ENCODE data around the gene RAMP1.

RAMP1 gene

GRCh38 chr2:237859533-237860272 is at the start of gene RAMP1:
RAMP1 (plus strand) TSS chr2:237859623; CDS start chr2:237859676, 53 bp downstream.
- peaks cover 14 to 46% (median 38%) of the 10 kb centered on the region in 5 donors for H3K27me3 ChIP-seq (ENCODE audit: control insufficient read depth in 5 of 5, insufficient read depth in 4 of 5, low read length in 5 of 5)
- no peak within 1 kb of the TSS for H3K27ac ChIP-seq (ENCODE audit: low read depth, low read length)
- peak within 1 kb of the TSS in 2 of 5 donors; percentile 24 to 49 for H3K4me3 ChIP-seq (ENCODE audit: low read depth in 1 of 5, low read length in 5 of 5)
- no peaks in the 10 kb centered on the region for H3K9me3 ChIP-seq (ENCODE audit: control insufficient read depth in 5 of 5, low read length in 5 of 5)
- H3K9ac ChIP-seq (ENCODE audit: low read length in 5 of 5), result no peak within 1 kb of the TSS
- H3K4me1 ChIP-seq (ENCODE audit: control insufficient read depth in 5 of 5, insufficient read depth in 5 of 5, low read length in 5 of 5), result peaks cover 0 to 20% (median 4%) of the 10 kb centered on the region in 5 donors
- no peaks in the 10 kb centered on the region for H3K36me3 ChIP-seq (ENCODE audit: control insufficient read depth in 5 of 5, insufficient read depth in 5 of 5, low read length in 5 of 5)

- Histone ChIP-seq H3K9ac (ENCODE audit: low read length in 5 of 5) (no peak overlapping the region), H3K36me3 (ENCODE audit: control insufficient read depth in 5 of 5, insufficient read depth in 5 of 5, low read length in 5 of 5) (no peaks in the 10 kb centered on the region), H3K27ac (ENCODE audit: low read depth, low read length) (no peak overlapping the region), H3K9me3 (ENCODE audit: control insufficient read depth in 5 of 5, low read length in 5 of 5) (no peaks in the 10 kb centered on the region), H3K27me3 (ENCODE audit: control insufficient read depth in 5 of 5, insufficient read depth in 4 of 5, low read length in 5 of 5) (no peaks in the 10 kb centered on the region), H3K4me3 (ENCODE audit: low read depth in 1 of 5, low read length in 5 of 5) (no peak overlapping the region), H3K4me1 (ENCODE audit: control insufficient read depth in 5 of 5, insufficient read depth in 5 of 5, low read length in 5 of 5) (no peaks in the 10 kb centered on the region)
Observed at GRCh38 chr2:237815637-237816036, 43.8 kb upstream of the RAMP1 start.

- H3K36me3 ChIP-seq (ENCODE audit: control insufficient read depth in 5 of 5, insufficient read depth in 5 of 5, low read length in 5 of 5), result no peaks in the 10 kb centered on the region
- H3K27me3 ChIP-seq (ENCODE audit: control insufficient read depth in 5 of 5, insufficient read depth in 4 of 5, low read length in 5 of 5), result no peaks in the 10 kb centered on the region
- no peak overlapping the region for H3K4me3 ChIP-seq (ENCODE audit: low read depth in 1 of 5, low read length in 5 of 5)
- no peak overlapping the region for H3K27ac ChIP-seq (ENCODE audit: low read depth, low read length)
- no peaks in the 10 kb centered on the region for H3K4me1 ChIP-seq (ENCODE audit: control insufficient read depth in 5 of 5, insufficient read depth in 5 of 5, low read length in 5 of 5)
- H3K9ac ChIP-seq (ENCODE audit: low read length in 5 of 5), result no peak overlapping the region
- no peaks in the 10 kb centered on the region for H3K9me3 ChIP-seq (ENCODE audit: control insufficient read depth in 5 of 5, low read length in 5 of 5)
Observed at GRCh38 chr2:237816531-237816930, 42.9 kb upstream of the RAMP1 start.

GRCh38 chr2:237818066-237818473 is 41.4 kb upstream of the RAMP1 start:
- Histone ChIP-seq H3K4me1 (ENCODE audit: control insufficient read depth in 5 of 5, insufficient read depth in 5 of 5, low read length in 5 of 5) (no peaks in the 10 kb centered on the region), H3K9ac (ENCODE audit: low read length in 5 of 5) (no peak overlapping the region), H3K27ac (ENCODE audit: low read depth, low read length) (no peak overlapping the region), H3K9me3 (ENCODE audit: control insufficient read depth in 5 of 5, low read length in 5 of 5) (no peaks in the 10 kb centered on the region), H3K36me3 (ENCODE audit: control insufficient read depth in 5 of 5, insufficient read depth in 5 of 5, low read length in 5 of 5) (no peaks in the 10 kb centered on the region), H3K27me3 (ENCODE audit: control insufficient read depth in 5 of 5, insufficient read depth in 4 of 5, low read length in 5 of 5) (no peaks in the 10 kb centered on the region), H3K4me3 (ENCODE audit: low read depth in 1 of 5, low read length in 5 of 5) (no peak overlapping the region)

GRCh38 chr2:237819231-237819630 is 40.2 kb upstream of the RAMP1 start:
- Histone ChIP-seq H3K27ac (ENCODE audit: low read depth, low read length) (no peak overlapping the region), H3K27me3 (ENCODE audit: control insufficient read depth in 5 of 5, insufficient read depth in 4 of 5, low read length in 5 of 5) (no peaks in the 10 kb centered on the region), H3K4me1 (ENCODE audit: control insufficient read depth in 5 of 5, insufficient read depth in 5 of 5, low read length in 5 of 5) (no peaks in the 10 kb centered on the region), H3K4me3 (ENCODE audit: low read depth in 1 of 5, low read length in 5 of 5) (no peak overlapping the region), H3K9ac (ENCODE audit: low read length in 5 of 5) (no peak overlapping the region), H3K9me3 (ENCODE audit: control insufficient read depth in 5 of 5, low read length in 5 of 5) (no peaks in the 10 kb centered on the region), H3K36me3 (ENCODE audit: control insufficient read depth in 5 of 5, insufficient read depth in 5 of 5, low read length in 5 of 5) (no peaks in the 10 kb centered on the region)

- Histone ChIP-seq H3K9ac (ENCODE audit: low read length in 5 of 5) (no peak overlapping the region), H3K4me3 (ENCODE audit: low read depth in 1 of 5, low read length in 5 of 5) (no peak overlapping the region), H3K27ac (ENCODE audit: low read depth, low read length) (no peak overlapping the region), H3K27me3 (ENCODE audit: control insufficient read depth in 5 of 5, insufficient read depth in 4 of 5, low read length in 5 of 5) (no peaks in the 10 kb centered on the region), H3K36me3 (ENCODE audit: control insufficient read depth in 5 of 5, insufficient read depth in 5 of 5, low read length in 5 of 5) (no peaks in the 10 kb centered on the region), H3K4me1 (ENCODE audit: control insufficient read depth in 5 of 5, insufficient read depth in 5 of 5, low read length in 5 of 5) (no peaks in the 10 kb centered on the region), H3K9me3 (ENCODE audit: control insufficient read depth in 5 of 5, low read length in 5 of 5) (no peaks in the 10 kb centered on the region)
Observed at GRCh38 chr2:237820421-237820820, 39.0 kb upstream of the RAMP1 start.

- H3K27me3 ChIP-seq (ENCODE audit: control insufficient read depth in 5 of 5, insufficient read depth in 4 of 5, low read length in 5 of 5), result no peaks in the 10 kb centered on the region
- no peak overlapping the region for H3K9ac ChIP-seq (ENCODE audit: low read length in 5 of 5)
- no peaks in the 10 kb centered on the region for H3K9me3 ChIP-seq (ENCODE audit: control insufficient read depth in 5 of 5, low read length in 5 of 5)
- H3K27ac ChIP-seq (ENCODE audit: low read depth, low read length), result no peak overlapping the region
- no peak overlapping the region for H3K4me3 ChIP-seq (ENCODE audit: low read depth in 1 of 5, low read length in 5 of 5)
- no peaks in the 10 kb centered on the region for H3K4me1 ChIP-seq (ENCODE audit: control insufficient read depth in 5 of 5, insufficient read depth in 5 of 5, low read length in 5 of 5)
- no peaks in the 10 kb centered on the region for H3K36me3 ChIP-seq (ENCODE audit: control insufficient read depth in 5 of 5, insufficient read depth in 5 of 5, low read length in 5 of 5)
Observed at GRCh38 chr2:237823544-237823943, 35.9 kb upstream of the RAMP1 start.

- Histone ChIP-seq H3K9ac (ENCODE audit: low read length in 5 of 5) (no peak overlapping the region), H3K36me3 (ENCODE audit: control insufficient read depth in 5 of 5, insufficient read depth in 5 of 5, low read length in 5 of 5) (no peaks in the 10 kb centered on the region), H3K4me1 (ENCODE audit: control insufficient read depth in 5 of 5, insufficient read depth in 5 of 5, low read length in 5 of 5) (no peaks in the 10 kb centered on the region), H3K27ac (ENCODE audit: low read depth, low read length) (no peak overlapping the region), H3K4me3 (ENCODE audit: low read depth in 1 of 5, low read length in 5 of 5) (no peak overlapping the region), H3K27me3 (ENCODE audit: control insufficient read depth in 5 of 5, insufficient read depth in 4 of 5, low read length in 5 of 5) (no peaks in the 10 kb centered on the region), H3K9me3 (ENCODE audit: control insufficient read depth in 5 of 5, low read length in 5 of 5) (no peaks in the 10 kb centered on the region)
Observed at GRCh38 chr2:237824085-237824484, 35.3 kb upstream of the RAMP1 start.

- Histone ChIP-seq H3K4me3 (ENCODE audit: low read depth in 1 of 5, low read length in 5 of 5) (no peak overlapping the region), H3K9ac (ENCODE audit: low read length in 5 of 5) (no peak overlapping the region), H3K27ac (ENCODE audit: low read depth, low read length) (no peak overlapping the region), H3K9me3 (ENCODE audit: control insufficient read depth in 5 of 5, low read length in 5 of 5) (no peaks in the 10 kb centered on the region), H3K36me3 (ENCODE audit: control insufficient read depth in 5 of 5, insufficient read depth in 5 of 5, low read length in 5 of 5) (no peaks in the 10 kb centered on the region), H3K27me3 (ENCODE audit: control insufficient read depth in 5 of 5, insufficient read depth in 4 of 5, low read length in 5 of 5) (no peaks in the 10 kb centered on the region), H3K4me1 (ENCODE audit: control insufficient read depth in 5 of 5, insufficient read depth in 5 of 5, low read length in 5 of 5) (no peaks in the 10 kb centered on the region)
Observed at GRCh38 chr2:237827421-237827987, 31.9 kb upstream of the RAMP1 start.

- Histone ChIP-seq H3K4me1 (ENCODE audit: control insufficient read depth in 5 of 5, insufficient read depth in 5 of 5, low read length in 5 of 5) (no peaks in the 10 kb centered on the region), H3K4me3 (ENCODE audit: low read depth in 1 of 5, low read length in 5 of 5) (no peak overlapping the region), H3K27ac (ENCODE audit: low read depth, low read length) (no peak overlapping the region), H3K9ac (ENCODE audit: low read length in 5 of 5) (no peak overlapping the region), H3K36me3 (ENCODE audit: control insufficient read depth in 5 of 5, insufficient read depth in 5 of 5, low read length in 5 of 5) (no peaks in the 10 kb centered on the region), H3K27me3 (ENCODE audit: control insufficient read depth in 5 of 5, insufficient read depth in 4 of 5, low read length in 5 of 5) (no peaks in the 10 kb centered on the region), H3K9me3 (ENCODE audit: control insufficient read depth in 5 of 5, low read length in 5 of 5) (no peaks in the 10 kb centered on the region)
Observed at GRCh38 chr2:237830522-237830921, 28.9 kb upstream of the RAMP1 start.
